SH-SY5Y (cell line): ENCODE measurements around the gene ZBTB21.

Experiments
- GATA2 ChIP-seq: IDR thresholded peaks from 2 replicates; pipeline ENCODE4 v1.6.1; 2011; ENCODE audit warnings: mild to moderate bottlenecking, low read depth, low read length
- GATA3 ChIP-seq: IDR thresholded peaks from 2 replicates; pipeline ENCODE4 v1.6.1; 2011; ENCODE audit warnings: low read depth, mild to moderate bottlenecking, low read length, moderate library complexity

The ZBTB21 gene

GRCh38 chr21:42003051-42003461, 7.1 kb downstream of the ZBTB21 start:
- TF ChIP-seq GATA2 (no peak), GATA3 (no peak)

GRCh38 chr21:42002421-42002958, 7.7 kb downstream of the ZBTB21 start:
- TF ChIP-seq GATA3 (no peak), GATA2 (no peak)

DNA sequence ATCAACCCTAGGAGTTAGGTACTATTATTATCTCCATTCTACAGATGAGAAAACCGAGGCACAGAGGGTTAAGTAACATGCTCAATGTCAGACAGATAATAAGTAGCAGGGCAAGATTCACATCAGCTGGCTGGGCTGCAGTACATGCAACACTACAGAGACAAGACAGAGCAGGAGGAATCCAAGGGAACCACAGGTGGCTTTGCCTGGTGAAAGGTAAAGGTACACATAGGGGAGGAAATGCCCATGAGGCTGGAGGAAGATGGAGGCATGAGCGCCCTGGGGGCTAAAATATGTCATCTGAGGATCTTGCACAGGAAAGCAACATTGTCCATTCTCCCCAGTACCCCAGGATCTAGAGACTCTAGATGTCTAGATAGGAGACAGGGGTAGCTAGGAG, 8.4 kb downstream of the ZBTB21 start:
- TF ChIP-seq GATA3, result no peak
- TF ChIP-seq GATA2, result no peak

GRCh38 chr21:42000908-42001307, 9.3 kb downstream of the ZBTB21 start:
- no peak for TF ChIP-seq GATA2

- TF ChIP-seq GATA2 (no peak), GATA3 (no peak)
Observed at GRCh38 chr21:41997657-41998056, 12.5 kb downstream of the ZBTB21 start.

DNA sequence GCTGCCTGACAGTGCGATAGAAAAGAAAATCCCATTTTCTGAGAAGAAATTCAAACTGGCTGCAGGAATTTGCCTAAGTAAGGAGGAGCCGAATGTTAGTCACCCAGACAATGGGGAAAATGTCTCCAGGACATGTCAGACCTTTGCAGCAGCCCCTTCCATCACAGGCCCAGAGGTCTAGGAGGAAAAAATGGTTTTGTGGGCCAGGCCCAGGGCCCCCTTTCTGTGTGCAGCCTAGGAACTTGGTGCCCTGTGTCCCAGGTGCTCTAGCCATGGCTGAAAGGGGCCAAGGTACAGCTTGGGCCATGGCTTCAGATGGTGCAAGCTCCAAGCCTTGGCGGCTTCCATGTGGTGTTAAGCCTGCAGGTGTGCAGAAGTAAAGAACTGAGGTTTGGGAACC, 14.6 kb downstream of the ZBTB21 start:
- TF ChIP-seq GATA3 (no peak), GATA2 (no peak)

GRCh38 chr21:41993744-41994143, 16.4 kb downstream of the ZBTB21 start:
- TF ChIP-seq GATA2, result no peak
- no peak for TF ChIP-seq GATA3

GRCh38 chr21:41992576-41992975, 17.6 kb downstream of the ZBTB21 start:
- TF ChIP-seq GATA2 (no peak), GATA3 (no peak)

- no peak for TF ChIP-seq GATA3
Observed at GRCh38 chr21:41991659-41992058, 18.5 kb downstream of the ZBTB21 start.

DNA sequence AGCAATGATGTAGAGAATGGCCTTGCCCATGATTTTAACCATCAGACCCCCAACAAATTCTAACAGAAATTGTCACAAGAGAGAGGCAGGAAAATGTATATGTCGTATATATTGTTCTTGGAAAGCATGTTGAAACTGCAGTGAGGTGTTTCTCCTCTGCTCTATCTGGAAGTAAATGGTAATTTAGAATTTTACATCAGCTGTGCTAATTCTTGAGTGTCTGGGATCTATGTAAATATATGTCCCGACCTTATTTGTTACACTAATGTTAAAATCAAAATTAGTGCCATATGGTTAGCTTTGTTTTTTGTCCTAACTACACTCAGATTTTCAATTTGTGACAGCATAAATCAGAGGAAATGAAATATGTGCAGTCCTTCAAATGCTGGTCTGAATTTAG, 20.5 kb downstream of the ZBTB21 start:
- TF ChIP-seq GATA2, result no peak
- no peak for TF ChIP-seq GATA3

DNA sequence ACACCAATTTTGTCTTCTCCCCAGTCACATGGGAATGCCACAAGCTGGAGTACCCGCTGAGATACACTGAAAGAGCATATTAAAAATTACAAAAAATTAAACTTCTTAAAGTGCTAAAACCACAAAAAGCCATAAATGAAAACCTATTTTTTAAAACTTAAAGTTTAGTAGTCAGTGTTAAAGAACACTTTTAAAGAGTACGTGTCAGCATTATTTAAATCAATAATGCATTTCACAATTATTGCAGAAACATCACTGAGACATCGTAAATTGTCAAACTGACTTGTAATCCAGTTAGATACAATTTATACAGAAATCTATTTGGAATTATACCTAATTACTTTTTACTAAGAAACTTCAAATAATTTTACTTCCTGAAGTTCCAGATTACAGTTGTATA, 22.9 kb downstream of the ZBTB21 start:
- TF ChIP-seq GATA2 (no peak), GATA3 (no peak)

DNA sequence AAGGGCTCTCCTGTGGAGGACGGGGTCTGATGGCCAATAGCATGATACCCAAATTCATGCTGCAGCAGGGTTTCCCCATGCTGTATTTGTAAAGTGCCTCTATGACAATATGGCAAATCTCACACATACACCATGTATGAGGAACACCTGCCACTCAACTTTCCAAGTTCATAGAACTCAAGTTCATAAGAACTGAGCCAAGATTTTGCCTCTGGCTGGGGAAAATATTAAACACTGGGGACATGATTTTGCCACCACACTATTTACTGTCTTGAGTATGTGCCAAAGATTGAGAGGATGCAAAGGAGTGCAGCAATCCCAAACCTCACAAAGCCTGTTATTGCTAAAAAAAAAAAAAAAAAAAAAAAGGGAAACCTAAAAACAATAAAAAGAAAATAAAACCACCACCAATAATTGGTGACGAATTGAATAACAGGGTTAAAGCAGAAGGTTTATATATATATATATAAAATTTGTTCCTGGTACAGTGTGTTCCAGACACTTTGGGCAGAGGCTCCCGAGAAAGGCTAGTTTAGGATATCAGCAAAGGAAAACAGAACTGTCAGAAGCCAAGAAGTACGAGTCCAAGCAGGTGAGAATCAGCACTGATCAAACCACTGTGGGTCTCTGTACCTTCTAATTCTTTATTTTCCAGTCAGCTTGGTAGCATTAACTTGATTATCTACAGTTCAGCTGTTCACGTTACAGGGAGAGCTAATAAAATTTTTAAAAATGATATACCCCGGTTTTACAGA, 24.3 kb downstream of the ZBTB21 start:
- TF ChIP-seq GATA2 (no peak), GATA3 (no peak)

DNA sequence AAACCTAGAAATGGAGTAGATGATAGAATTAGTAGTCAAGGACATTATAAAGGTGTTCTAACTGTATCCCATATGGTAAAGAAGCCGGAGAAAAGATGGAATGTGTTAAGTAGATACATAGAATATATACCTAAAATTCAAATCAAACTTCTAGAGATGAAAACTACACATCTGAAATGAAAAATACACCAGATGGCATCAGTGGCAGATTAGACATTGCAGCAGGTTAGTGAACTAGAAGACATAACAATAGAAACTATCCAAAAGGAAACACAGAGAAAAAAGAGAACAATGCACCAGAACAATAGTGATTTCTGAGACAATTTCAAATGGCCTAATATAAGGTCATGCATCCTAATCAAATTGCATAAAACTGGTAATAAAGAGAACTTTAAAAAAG, 26.9 kb downstream of the ZBTB21 start:
- TF ChIP-seq GATA2, result no peak
- no peak for TF ChIP-seq GATA3

GRCh38 chr21:41980561-41980960, 29.6 kb downstream of the ZBTB21 start:
- TF ChIP-seq GATA2 (no peak), GATA3 (no peak)

GRCh38 chr21:41979751-41980369, 30.3 kb downstream of the ZBTB21 start:
- TF ChIP-seq GATA2 (no peak), GATA3 (no peak)
